ENCODE measurements around the gene PUM1.

DNA sequence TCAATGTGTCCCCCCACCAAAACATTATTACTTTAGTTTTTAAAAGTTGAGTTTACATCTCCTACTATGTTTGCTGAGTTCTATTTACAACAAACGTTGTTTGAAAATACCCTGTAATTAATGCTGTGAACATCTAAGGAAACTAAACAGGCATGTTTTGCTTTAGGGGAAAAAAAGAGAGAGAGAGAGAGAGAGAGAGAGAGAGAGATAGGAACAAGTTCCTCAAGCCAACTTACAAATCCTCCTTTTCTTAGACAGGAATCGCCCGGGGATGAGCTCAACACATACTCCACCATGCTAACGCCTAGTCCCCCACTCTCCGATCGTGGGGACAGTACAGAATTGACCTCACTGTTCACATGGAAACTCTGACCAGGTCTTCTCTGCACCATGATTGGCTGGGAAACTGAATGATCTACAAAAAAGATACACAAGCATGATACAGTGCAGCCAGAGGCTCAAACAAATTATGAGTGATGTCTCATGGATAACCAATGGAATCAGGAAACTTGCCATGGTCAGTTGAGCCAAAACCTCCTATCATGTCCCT, 59.8 kb downstream of the PUM1 start:
- TF ChIP-seq, protein P1, sequence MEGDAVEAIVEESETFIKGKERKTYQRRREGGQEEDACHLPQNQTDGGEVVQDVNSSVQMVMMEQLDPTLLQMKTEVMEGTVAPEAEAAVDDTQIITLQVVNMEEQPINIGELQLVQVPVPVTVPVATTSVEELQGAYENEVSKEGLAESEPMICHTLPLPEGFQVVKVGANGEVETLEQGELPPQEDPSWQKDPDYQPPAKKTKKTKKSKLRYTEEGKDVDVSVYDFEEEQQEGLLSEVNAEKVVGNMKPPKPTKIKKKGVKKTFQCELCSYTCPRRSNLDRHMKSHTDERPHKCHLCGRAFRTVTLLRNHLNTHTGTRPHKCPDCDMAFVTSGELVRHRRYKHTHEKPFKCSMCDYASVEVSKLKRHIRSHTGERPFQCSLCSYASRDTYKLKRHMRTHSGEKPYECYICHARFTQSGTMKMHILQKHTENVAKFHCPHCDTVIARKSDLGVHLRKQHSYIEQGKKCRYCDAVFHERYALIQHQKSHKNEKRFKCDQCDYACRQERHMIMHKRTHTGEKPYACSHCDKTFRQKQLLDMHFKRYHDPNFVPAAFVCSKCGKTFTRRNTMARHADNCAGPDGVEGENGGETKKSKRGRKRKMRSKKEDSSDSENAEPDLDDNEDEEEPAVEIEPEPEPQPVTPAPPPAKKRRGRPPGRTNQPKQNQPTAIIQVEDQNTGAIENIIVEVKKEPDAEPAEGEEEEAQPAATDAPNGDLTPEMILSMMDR (IDR thresholded peaks at IDR 0.05) = no peak
- TF ChIP-seq POLR2A (IDR thresholded peaks at IDR 0.05) = no peak

Measured in vagina (tissue), 2 donors.